ENCODE results near the gene MYADM.

Gene MYADM

DNA sequence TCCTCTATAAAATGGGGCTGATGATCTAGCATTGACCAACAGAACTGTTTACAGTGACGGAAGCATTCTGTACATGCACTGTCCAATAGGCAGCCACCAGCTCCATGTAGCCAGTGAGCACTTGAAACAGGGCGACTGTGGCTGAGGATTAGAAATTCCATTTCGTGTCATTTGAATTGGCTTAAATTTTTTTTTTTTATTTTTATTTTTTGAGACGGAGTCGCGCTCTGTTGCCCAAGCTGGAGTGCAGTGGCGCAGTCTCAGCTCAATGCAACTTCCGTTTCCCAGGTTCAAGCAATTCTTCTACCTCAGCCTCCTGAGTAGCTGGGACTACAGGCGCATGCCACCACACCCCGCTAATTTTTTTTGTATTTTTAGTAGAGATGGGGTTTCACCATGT lies 17.4 kb downstream of the MYADM start:
- no peaks in the 10 kb centered on the region for H3K36me3 ChIP-seq (ENCODE audit: control insufficient read depth in 2 of 2, insufficient read depth in 2 of 2, low read length in 2 of 2)
- H3K9ac ChIP-seq (ENCODE audit: low read length in 2 of 2): no peak overlapping the region
- no peak overlapping the region for H3K27ac ChIP-seq (ENCODE audit: low read length)
- H3K4me3 ChIP-seq (ENCODE audit: low read length in 2 of 2): no peak overlapping the region
- no peaks in the 10 kb centered on the region for H3K9me3 ChIP-seq (ENCODE audit: control insufficient read depth in 2 of 2, low read length in 2 of 2)
- peaks cover 13% of the 10 kb centered on the region for H3K4me1 ChIP-seq (ENCODE audit: control insufficient read depth, insufficient read depth, low read length)
- H3K27me3 ChIP-seq (ENCODE audit: control insufficient read depth in 1 of 2, insufficient read depth in 2 of 2, low read length in 2 of 2): peaks cover 28 to 38% of the 10 kb centered on the region in 2 donors

GRCh38 chr19:53892301-53892980 lies 24.8 kb downstream of the MYADM start:
- Histone ChIP-seq H3K9ac (ENCODE audit: low read length in 2 of 2) (no peak overlapping the region), H3K4me1 (ENCODE audit: control insufficient read depth, insufficient read depth, low read length) (no peaks in the 10 kb centered on the region), H3K36me3 (ENCODE audit: control insufficient read depth in 2 of 2, insufficient read depth in 2 of 2, low read length in 2 of 2) (no peaks in the 10 kb centered on the region), H3K27ac (ENCODE audit: low read length) (no peak overlapping the region), H3K4me3 (ENCODE audit: low read length in 2 of 2) (no peak overlapping the region), H3K27me3 (ENCODE audit: control insufficient read depth in 1 of 2, insufficient read depth in 2 of 2, low read length in 2 of 2) (peaks cover 24 to 33% of the 10 kb centered on the region in 2 donors), H3K9me3 (ENCODE audit: control insufficient read depth in 2 of 2, low read length in 2 of 2) (no peaks in the 10 kb centered on the region)

DNA sequence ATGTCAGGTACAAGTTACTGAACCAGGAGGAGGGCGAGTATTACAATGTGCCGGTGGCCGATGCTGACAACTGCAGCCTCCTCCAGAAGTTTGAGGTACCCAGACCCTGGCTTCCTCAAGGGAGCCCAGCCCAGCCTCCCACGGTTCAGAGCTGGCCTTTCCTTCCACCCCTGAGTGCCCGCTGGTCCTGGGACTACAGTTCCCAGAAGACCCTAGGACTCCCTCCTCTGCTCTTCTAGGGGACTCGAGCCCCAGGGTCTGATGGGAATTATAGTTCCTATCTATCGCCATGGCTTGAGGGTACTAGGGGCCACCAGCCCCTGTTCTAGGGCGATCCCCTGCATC lies 25.3 kb downstream of the MYADM start:
- H3K9ac ChIP-seq (ENCODE audit: low read length in 2 of 2): no peak overlapping the region
- peaks cover 29 to 37% of the 10 kb centered on the region in 2 donors for H3K27me3 ChIP-seq (ENCODE audit: control insufficient read depth in 1 of 2, insufficient read depth in 2 of 2, low read length in 2 of 2)
- H3K27ac ChIP-seq (ENCODE audit: low read length): no peak overlapping the region
- no peaks in the 10 kb centered on the region for H3K36me3 ChIP-seq (ENCODE audit: control insufficient read depth in 2 of 2, insufficient read depth in 2 of 2, low read length in 2 of 2)
- no peak overlapping the region for H3K4me3 ChIP-seq (ENCODE audit: low read length in 2 of 2)
- H3K4me1 ChIP-seq (ENCODE audit: control insufficient read depth, insufficient read depth, low read length): no peaks in the 10 kb centered on the region
- H3K9me3 ChIP-seq (ENCODE audit: control insufficient read depth in 2 of 2, low read length in 2 of 2): no peaks in the 10 kb centered on the region

- Histone ChIP-seq H3K27me3 (ENCODE audit: control insufficient read depth in 1 of 2, insufficient read depth in 2 of 2, low read length in 2 of 2) (peaks cover 38 to 43% of the 10 kb centered on the region in 2 donors), H3K9ac (ENCODE audit: low read length in 2 of 2) (no peak overlapping the region), H3K9me3 (ENCODE audit: control insufficient read depth in 2 of 2, low read length in 2 of 2) (no peaks in the 10 kb centered on the region), H3K4me3 (ENCODE audit: low read length in 2 of 2) (no peak overlapping the region), H3K36me3 (ENCODE audit: control insufficient read depth in 2 of 2, insufficient read depth in 2 of 2, low read length in 2 of 2) (no peaks in the 10 kb centered on the region), H3K27ac (ENCODE audit: low read length) (no peak overlapping the region), H3K4me1 (ENCODE audit: control insufficient read depth, insufficient read depth, low read length) (no peaks in the 10 kb centered on the region)
These were observed 27.0 kb downstream of the MYADM start for GRCh38 chr19:53894707-53895106.

DNA sequence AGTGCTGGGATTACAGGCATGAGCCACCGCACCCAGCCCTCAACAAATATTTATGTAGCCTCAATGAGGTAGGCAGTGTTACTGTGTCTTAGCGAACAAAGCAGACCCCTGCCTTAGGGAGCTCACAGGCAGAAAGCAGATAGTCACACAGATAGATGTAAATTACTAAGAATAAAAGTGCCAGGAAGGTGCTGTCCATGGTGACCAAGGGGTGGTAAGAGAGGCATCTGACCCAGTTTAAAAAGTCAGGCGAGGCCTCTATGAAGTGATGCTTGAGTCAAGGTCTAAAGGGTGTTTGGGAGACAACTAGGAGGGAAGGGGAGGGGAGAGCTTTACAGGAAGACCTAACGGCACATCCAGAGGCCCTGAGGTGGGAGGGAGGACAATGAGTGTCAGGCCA lies 29.0 kb downstream of the MYADM start:
- Histone ChIP-seq H3K27ac (ENCODE audit: low read length) (no peak overlapping the region), H3K27me3 (ENCODE audit: control insufficient read depth in 1 of 2, insufficient read depth in 2 of 2, low read length in 2 of 2) (peaks cover 42 to 44% of the 10 kb centered on the region in 2 donors), H3K9ac (ENCODE audit: low read length in 2 of 2) (no peak overlapping the region), H3K9me3 (ENCODE audit: control insufficient read depth in 2 of 2, low read length in 2 of 2) (no peaks in the 10 kb centered on the region), H3K36me3 (ENCODE audit: control insufficient read depth in 2 of 2, insufficient read depth in 2 of 2, low read length in 2 of 2) (no peaks in the 10 kb centered on the region), H3K4me3 (ENCODE audit: low read length in 2 of 2) (no peak overlapping the region), H3K4me1 (ENCODE audit: control insufficient read depth, insufficient read depth, low read length) (no peaks in the 10 kb centered on the region)

DNA sequence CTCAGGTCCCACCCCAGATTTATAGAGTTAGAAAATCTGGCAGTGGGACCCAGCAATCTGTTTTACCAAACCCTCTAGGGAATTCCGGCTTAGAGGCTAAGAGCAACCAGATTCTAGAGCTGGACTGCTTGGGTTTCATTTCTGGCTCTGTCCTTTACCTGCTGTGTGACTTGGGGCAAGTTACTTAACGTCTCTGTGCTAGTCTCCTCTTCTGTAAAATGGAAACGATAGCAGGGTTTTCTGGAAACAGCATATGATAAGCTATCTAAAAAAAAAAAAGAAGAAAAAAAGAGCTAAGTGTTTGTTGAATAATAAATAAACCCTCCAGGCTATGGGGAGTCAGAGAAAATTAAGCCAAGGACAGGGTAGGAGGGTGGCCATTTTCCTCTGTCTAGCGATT lies 29.8 kb downstream of the MYADM start:
- H3K4me3 ChIP-seq (ENCODE audit: low read length in 2 of 2): no peak overlapping the region
- H3K36me3 ChIP-seq (ENCODE audit: control insufficient read depth in 2 of 2, insufficient read depth in 2 of 2, low read length in 2 of 2): no peaks in the 10 kb centered on the region
- no peaks in the 10 kb centered on the region for H3K4me1 ChIP-seq (ENCODE audit: control insufficient read depth, insufficient read depth, low read length)
- no peaks in the 10 kb centered on the region for H3K9me3 ChIP-seq (ENCODE audit: control insufficient read depth in 2 of 2, low read length in 2 of 2)
- peaks cover 36 to 40% of the 10 kb centered on the region in 2 donors for H3K27me3 ChIP-seq (ENCODE audit: control insufficient read depth in 1 of 2, insufficient read depth in 2 of 2, low read length in 2 of 2)
- no peak overlapping the region for H3K27ac ChIP-seq (ENCODE audit: low read length)
- no peak overlapping the region for H3K9ac ChIP-seq (ENCODE audit: low read length in 2 of 2)

DNA sequence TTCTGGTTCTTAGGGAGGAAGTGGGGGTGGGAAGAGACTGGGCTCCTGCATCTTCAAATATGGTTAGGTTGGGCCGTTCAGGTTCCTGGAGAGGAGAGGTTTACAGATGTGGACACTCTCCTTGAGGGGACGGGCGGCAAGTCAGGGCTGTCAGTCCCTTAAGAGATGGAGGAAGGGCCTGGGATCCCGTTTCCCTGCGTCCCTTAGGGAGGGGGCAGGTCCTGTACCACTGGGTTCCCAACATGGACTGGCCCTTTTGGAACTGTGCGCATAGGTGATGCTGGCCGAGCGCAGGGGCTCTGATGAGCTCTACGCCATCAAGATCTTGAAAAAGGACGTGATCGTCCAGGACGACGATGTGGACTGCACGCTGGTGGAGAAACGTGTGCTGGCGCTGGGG lies 30.5 kb downstream of the MYADM start:
- Histone ChIP-seq H3K27me3 (ENCODE audit: control insufficient read depth in 1 of 2, insufficient read depth in 2 of 2, low read length in 2 of 2) (peaks cover 30 to 42% of the 10 kb centered on the region in 2 donors), H3K4me3 (ENCODE audit: low read length in 2 of 2) (no peak overlapping the region), H3K27ac (ENCODE audit: low read length) (no peak overlapping the region), H3K9me3 (ENCODE audit: control insufficient read depth in 2 of 2, low read length in 2 of 2) (no peaks in the 10 kb centered on the region), H3K36me3 (ENCODE audit: control insufficient read depth in 2 of 2, insufficient read depth in 2 of 2, low read length in 2 of 2) (no peaks in the 10 kb centered on the region), H3K4me1 (ENCODE audit: control insufficient read depth, insufficient read depth, low read length) (no peaks in the 10 kb centered on the region), H3K9ac (ENCODE audit: low read length in 2 of 2) (no peak overlapping the region)

- Histone ChIP-seq H3K4me1 (ENCODE audit: control insufficient read depth, insufficient read depth, low read length) (no peaks in the 10 kb centered on the region), H3K27me3 (ENCODE audit: control insufficient read depth in 1 of 2, insufficient read depth in 2 of 2, low read length in 2 of 2) (peaks cover 30 to 46% of the 10 kb centered on the region in 2 donors), H3K9ac (ENCODE audit: low read length in 2 of 2) (no peak overlapping the region), H3K9me3 (ENCODE audit: control insufficient read depth in 2 of 2, low read length in 2 of 2) (no peaks in the 10 kb centered on the region), H3K36me3 (ENCODE audit: control insufficient read depth in 2 of 2, insufficient read depth in 2 of 2, low read length in 2 of 2) (no peaks in the 10 kb centered on the region), H3K27ac (ENCODE audit: low read length) (no peak overlapping the region), H3K4me3 (ENCODE audit: low read length in 2 of 2) (no peak overlapping the region)
These were observed 31.1 kb downstream of the MYADM start for GRCh38 chr19:53898636-53899341.

DNA sequence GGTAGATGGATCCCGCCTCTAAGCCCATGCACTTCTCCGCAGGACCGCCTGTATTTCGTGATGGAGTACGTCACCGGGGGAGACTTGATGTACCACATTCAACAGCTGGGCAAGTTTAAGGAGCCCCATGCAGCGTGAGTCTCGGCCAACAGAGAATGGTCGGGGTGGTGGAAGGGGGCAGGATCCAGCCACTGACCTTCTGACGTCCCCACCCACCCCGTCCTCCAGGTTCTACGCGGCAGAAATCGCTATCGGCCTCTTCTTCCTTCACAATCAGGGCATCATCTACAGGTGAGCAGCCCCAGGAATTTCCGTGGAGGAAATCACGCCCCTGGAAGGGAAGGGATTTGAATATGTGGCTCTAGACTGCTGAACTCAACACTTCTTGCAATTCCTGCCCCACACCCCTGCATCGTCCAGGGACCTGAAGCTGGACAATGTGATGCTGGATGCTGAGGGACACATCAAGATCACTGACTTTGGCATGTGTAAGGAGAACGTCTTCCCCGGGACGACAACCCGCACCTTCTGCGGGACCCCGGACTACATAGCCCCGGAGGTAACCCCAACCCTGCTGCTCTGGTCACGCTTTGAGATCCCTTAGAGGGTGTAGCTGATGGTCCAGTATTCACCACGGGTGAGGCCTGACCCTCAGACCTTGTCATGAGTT lies 32.6 kb downstream of the MYADM start:
- Histone ChIP-seq H3K4me1 (ENCODE audit: control insufficient read depth, insufficient read depth, low read length) (no peaks in the 10 kb centered on the region), H3K36me3 (ENCODE audit: control insufficient read depth in 2 of 2, insufficient read depth in 2 of 2, low read length in 2 of 2) (no peaks in the 10 kb centered on the region), H3K9me3 (ENCODE audit: control insufficient read depth in 2 of 2, low read length in 2 of 2) (no peaks in the 10 kb centered on the region), H3K27ac (ENCODE audit: low read length) (no peak overlapping the region), H3K27me3 (ENCODE audit: control insufficient read depth in 1 of 2, insufficient read depth in 2 of 2, low read length in 2 of 2) (peaks cover 38 to 44% of the 10 kb centered on the region in 2 donors), H3K4me3 (ENCODE audit: low read length in 2 of 2) (no peak overlapping the region), H3K9ac (ENCODE audit: low read length in 2 of 2) (no peak overlapping the region)

DNA sequence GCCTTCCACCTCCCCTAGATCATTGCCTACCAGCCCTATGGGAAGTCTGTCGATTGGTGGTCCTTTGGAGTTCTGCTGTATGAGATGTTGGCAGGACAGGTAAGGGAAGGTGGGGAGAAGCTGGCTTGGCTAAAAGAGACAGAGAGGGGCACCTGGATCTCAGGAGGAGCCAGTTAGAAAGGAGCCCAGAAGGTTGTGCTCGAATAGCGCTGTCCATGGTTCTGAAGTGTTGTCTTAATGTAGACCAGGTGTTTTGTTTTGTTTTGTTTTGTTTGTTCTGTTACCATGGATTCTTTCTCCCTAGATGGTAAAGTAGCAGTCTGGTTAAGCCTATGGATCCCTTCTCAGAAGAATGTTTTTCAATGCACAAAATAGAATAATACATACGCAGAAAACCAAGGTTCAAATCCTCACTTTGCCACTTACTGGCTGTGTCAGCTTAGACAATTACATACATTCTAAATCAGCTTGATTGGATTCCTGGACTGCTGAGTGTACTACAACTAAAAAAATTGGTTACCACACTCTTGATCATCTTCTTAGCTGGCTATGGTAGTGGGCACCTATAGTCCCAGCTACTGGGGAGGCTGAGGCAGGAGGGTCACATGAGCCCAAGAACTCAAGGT lies 35.5 kb downstream of the MYADM start:
- peaks cover 42 to 50% of the 10 kb centered on the region in 2 donors for H3K27me3 ChIP-seq (ENCODE audit: control insufficient read depth in 1 of 2, insufficient read depth in 2 of 2, low read length in 2 of 2)
- H3K36me3 ChIP-seq (ENCODE audit: control insufficient read depth in 2 of 2, insufficient read depth in 2 of 2, low read length in 2 of 2): no peaks in the 10 kb centered on the region
- H3K9me3 ChIP-seq (ENCODE audit: control insufficient read depth in 2 of 2, low read length in 2 of 2): no peaks in the 10 kb centered on the region
- H3K9ac ChIP-seq (ENCODE audit: low read length in 2 of 2): no peak overlapping the region
- H3K4me3 ChIP-seq (ENCODE audit: low read length in 2 of 2): no peak overlapping the region
- H3K27ac ChIP-seq (ENCODE audit: low read length): no peak overlapping the region
- peaks cover 13% of the 10 kb centered on the region for H3K4me1 ChIP-seq (ENCODE audit: control insufficient read depth, insufficient read depth, low read length)
